H1 (cell line): Measurements from ENCODE around the gene SIPA1L3. TPM values are rescaled to one million over a fixed set of nuclear protein-coding genes. Genes with fewer than 3 reads are reported as not detected.

Experiments used
- BACH1 ChIP-seq: IDR thresholded peaks from 2 replicates; pipeline ENCODE4 v1.6.1; 2012; ENCODE audit warnings: low read length, improper control_type of control experiment
- CHD1 ChIP-seq: IDR thresholded peaks from 2 replicates; pipeline ENCODE4 v1.6.1; 2012; ENCODE audit warnings: low read depth, low read length, improper control_type of control experiment
- CHD2 ChIP-seq: IDR thresholded peaks from 2 replicates; pipeline ENCODE4 v1.6.1; 2012; ENCODE audit warnings: low read length, improper control_type of control experiment
- CHD7 ChIP-seq: fragments of 300-600 bp; sonication (generic); IDR thresholded peaks from 2 replicates; pipeline ENCODE4 v1.7.1; 2012; ENCODE audit warnings: low read length, moderate library complexity, mild to moderate bottlenecking, inconsistent platforms; ENCODE audit not compliant: insufficient replicate concordance
- EGR1 ChIP-seq: IDR thresholded peaks from 2 replicates; pipeline ENCODE4 v1.6.1; 2011; ENCODE audit warnings: low read depth, low read length, borderline replicate concordance
- KDM5A ChIP-seq: fragments of 200-600 bp; IDR thresholded peaks from 2 replicates; pipeline ENCODE4 v1.7.1; 2012; ENCODE audit warnings: mild to moderate bottlenecking, low read length, inconsistent platforms, mixed read lengths
- POLR2A ChIP-seq, 2 experiments: IDR thresholded peaks; 1 replicate in 1 of 2; 2 replicates in 1 of 2; pipeline ENCODE4 v1.6.1; 2011; ENCODE audit warnings: low read depth in 2 of 2, low read length in 2 of 2, mild to moderate bottlenecking in 2 of 2; ENCODE audit errors: control extremely low read depth in 1 of 2
- POU5F1 ChIP-seq: IDR thresholded peaks from 2 replicates; pipeline ENCODE4 v1.6.1; 2011; ENCODE audit warnings: low read depth, mild to moderate bottlenecking, low read length, moderate library complexity
- RFX5 ChIP-seq: IDR thresholded peaks from 2 replicates; pipeline ENCODE4 v1.6.1; 2011; ENCODE audit warnings: low read depth, low read length, improper control_type of control experiment, borderline replicate concordance
- SIX5 ChIP-seq: IDR thresholded peaks from 2 replicates; pipeline ENCODE4 v1.6.1; 2011; ENCODE audit warnings: mild to moderate bottlenecking, low read depth, low read length
- TAF7 ChIP-seq: optimal IDR thresholded peaks from 2 replicates; pipeline ENCODE3; 2011; ENCODE audit warnings: low read depth, mild to moderate bottlenecking, inconsistent platforms, low read length, moderate library complexity, borderline replicate concordance
- TCF12 ChIP-seq: IDR thresholded peaks from 2 replicates; pipeline ENCODE4 v1.6.1; 2011; ENCODE audit warnings: low read depth, mild to moderate bottlenecking, low read length
- YY1 ChIP-seq: IDR thresholded peaks from 2 replicates; pipeline ENCODE4 v1.6.1; 2011; ENCODE audit warnings: low read depth, mild to moderate bottlenecking, low read length
- polyA plus RNA-seq, 7 experiments: library from polyadenylated mRNA; depleted of rRNA in 3 of 7; stranded (reverse) in 5 of 7; unstranded in 2 of 7; fragments of >200 nt in 5 of 7; fragments of 200-250 nt in 2 of 7; gene quantifications; 1 replicate in 5 of 7; 2 replicates in 1 of 7; 4 replicates in 1 of 7; pipeline versions ENCODE4 v1.2.1 to v1.2.3, GENCODE V29; 2011 to 2013; ENCODE audit warnings: missing spikeins in 2 of 7, mixed read lengths in 2 of 7
- total RNA-seq: library from RNA; stranded (reverse); fragmentation: NEBNext Ultra II Directional; extraction: Animal tissue kit (Norgen Biotek cat#: 25700); gene quantifications from 2 replicates; pipeline ENCODE4 v1.2.1, GENCODE V29; 2021

SIPA1L3 gene
- total and polyA plus RNA-seq, 2 of the 8 experiments (the other 6 are each of a cell fraction or from before 2014, with no cell fraction given), result 15.0 to 54.9 TPM

GRCh38 chr19:38081547-38082255 lies 174.7 kb downstream of the SIPA1L3 start (continued):
- no peak for TF ChIP-seq CHD7
- TF ChIP-seq RFX5, result no peak
- TF ChIP-seq TCF12, result no peak
- no peak for TF ChIP-seq POU5F1
- TF ChIP-seq SIX5, result no peak
- no peak for TF ChIP-seq KDM5A
- TF ChIP-seq CHD2, result no peak
- no peak for TF ChIP-seq CHD1
- TF ChIP-seq YY1, result no peak
- TF ChIP-seq TAF7, result no peak
- TF ChIP-seq EGR1, result no peak
- no peak for TF ChIP-seq BACH1
- TF ChIP-seq POLR2A (IDR thresholded peaks at IDR 0.05; ENCODE audit: control extremely low read depth in 1 of 2, low read depth in 2 of 2, low read length in 2 of 2), result no peak
